Measurements from ENCODE around the gene QTRT2.

The QTRT2 gene

GRCh38 chr3:114103858-114104257 is 47.3 kb downstream of the QTRT2 start (continued):
- no peak for TF ChIP-seq TSHZ1 (tag by site-specific recombination; IDR thresholded peaks at IDR 0.05; ENCODE audit: borderline replicate concordance)

GRCh38 chr3:114104414-114104813 is 47.9 kb downstream of the QTRT2 start:
- TF ChIP-seq ZNF629 (tag by site-specific recombination; IDR thresholded peaks at IDR 0.05) (peak; percentile 53; the same call in 1 of the 2 replicates), BCL6B (tag by site-specific recombination; IDR thresholded peaks at IDR 0.05) (peak; percentile 29; the same call in 1 of the 2 replicates), ZNF366 (tag by site-specific recombination; conservative IDR thresholded peaks at IDR 0.05) (peak; percentile 44; the same call in 1 of the 2 replicates), OSR2 (tag by site-specific recombination; IDR thresholded peaks at IDR 0.05) (0 out of 2 replicates have a peak, but pooled peaks have one; percentile 25), ZNF670 (tag by site-specific recombination; IDR thresholded peaks at IDR 0.05; ENCODE audit: low read depth) (no peak), FEZF1 (tag by site-specific recombination; IDR thresholded peaks at IDR 0.05) (0 out of 2 replicates have a peak, but pooled peaks have one; percentile 9), PRDM6 (tag by site-specific recombination; IDR thresholded peaks at IDR 0.05) (peak; percentile 33; the same call in 1 of the 2 replicates), WT1 (tag by site-specific recombination; IDR thresholded peaks at IDR 0.05) (no peak), MZF1 (tag by site-specific recombination; IDR thresholded peaks at IDR 0.05; ENCODE audit: borderline replicate concordance) (no peak)
- Histone ChIP-seq H3K4me3 (ENCODE audit: low read depth, low read length) (no peak overlapping the region), H3K4me1 (ENCODE audit: control insufficient read depth, insufficient read depth, low read length) (no peaks in the 10 kb centered on the region), H3K27ac (ENCODE audit: extremely low read depth, low read depth, low read length) (no peak overlapping the region), H3K9me3 (ENCODE audit: control insufficient read depth, insufficient read depth, low read depth, low read length) (no peaks in the 10 kb centered on the region), H3K36me3 (ENCODE audit: control insufficient read depth in 2 of 2, insufficient read depth in 1 of 2, low read length in 2 of 2) (no peaks in the 10 kb centered on the region)
- ChIA-PET CTCF (interaction anchor here (0.7 to 1.6 kb wide), 2 partner anchors 9 to 260 kb away, joined by 3 to 4 read pairs; no protein-coding TSS in a partner anchor), POLR2A (no interaction called here)

- H3K36me3 ChIP-seq (ENCODE audit: control insufficient read depth in 2 of 2, insufficient read depth in 1 of 2, low read length in 2 of 2) = no peaks in the 10 kb centered on the region
- no peak overlapping the region for H3K27ac ChIP-seq (ENCODE audit: extremely low read depth, low read depth, low read length)
- H3K9me3 ChIP-seq (ENCODE audit: control insufficient read depth, insufficient read depth, low read depth, low read length) = no peaks in the 10 kb centered on the region
- no peak for TF ChIP-seq ZNF664 (tag by site-specific recombination; IDR thresholded peaks at IDR 0.05)
- no peak for TF ChIP-seq ZNF623 (tag by site-specific recombination; IDR thresholded peaks at IDR 0.05)
- TF ChIP-seq REPIN1 (tag by site-specific recombination; IDR thresholded peaks at IDR 0.05; ENCODE audit: low read depth) = no peak
- no peak for TF ChIP-seq BCL6B (tag by site-specific recombination; IDR thresholded peaks at IDR 0.05)
- TF ChIP-seq ZNF501 (tag by site-specific recombination; IDR thresholded peaks at IDR 0.05) = no peak
- no peak for TF ChIP-seq ZNF391 (tag by site-specific recombination; IDR thresholded peaks at IDR 0.05; ENCODE audit: borderline replicate concordance, low read depth)
- TF ChIP-seq ZNF16 (tag by site-specific recombination; IDR thresholded peaks at IDR 0.05; ENCODE audit: low read depth) = no peak
- no peak for TF ChIP-seq ZNF248 (tag by site-specific recombination; IDR thresholded peaks at IDR 0.05)
- TF ChIP-seq OVOL3 (tag by site-specific recombination; IDR thresholded peaks at IDR 0.05) = no peak
- no peak for TF ChIP-seq BCL11B (tag by site-specific recombination; IDR thresholded peaks at IDR 0.05; ENCODE audit: low read depth)
- TF ChIP-seq ZNF521 (tag by site-specific recombination; IDR thresholded peaks at IDR 0.05) = no peak
- TF ChIP-seq ZNF148 (tag by site-specific recombination; IDR thresholded peaks at IDR 0.05; ENCODE audit: borderline replicate concordance) = no peak
- ChIA-PET POLR2A (no interaction called here), CTCF (interaction anchor here (0.6 to 0.7 kb wide), 2 partner anchors 10 to 304 kb away, joined by 3 to 4 read pairs; no protein-coding TSS in a partner anchor)
- H3K4me1 ChIP-seq (ENCODE audit: control insufficient read depth, insufficient read depth, low read length) = no peaks in the 10 kb centered on the region
- no peak overlapping the region for H3K4me3 ChIP-seq (ENCODE audit: low read depth, low read length)
Measured at GRCh38 chr3:114108137-114108536, 51.6 kb downstream of the QTRT2 start.
